GM23248 (cell line): Measurements from ENCODE around the gene NGEF.
"Not testable (repeated sequence)": the region's sequence is repeated elsewhere in the genome, so short reads cannot be mapped to it uniquely, and the experiment has no call there.

Experiments used
- EZH2 ChIP-seq: fragments of 200-600 bp; sonication (generic); IDR thresholded peaks from 2 replicates; pipeline ENCODE4 v1.6.1; 2018; ENCODE audit warnings: antibody characterized with exemption, mild to moderate bottlenecking; ENCODE audit not compliant: insufficient read depth, poor library complexity, severe bottlenecking
- EZH2phosphoT487 ChIP-seq: fragments of 200-600 bp; sonication (generic); IDR thresholded peaks from 2 replicates; pipeline ENCODE4 v1.6.1; 2018; ENCODE audit warnings: antibody characterized with exemption, moderate library complexity, mild to moderate bottlenecking, low read depth; ENCODE audit not compliant: insufficient read depth

DNA sequence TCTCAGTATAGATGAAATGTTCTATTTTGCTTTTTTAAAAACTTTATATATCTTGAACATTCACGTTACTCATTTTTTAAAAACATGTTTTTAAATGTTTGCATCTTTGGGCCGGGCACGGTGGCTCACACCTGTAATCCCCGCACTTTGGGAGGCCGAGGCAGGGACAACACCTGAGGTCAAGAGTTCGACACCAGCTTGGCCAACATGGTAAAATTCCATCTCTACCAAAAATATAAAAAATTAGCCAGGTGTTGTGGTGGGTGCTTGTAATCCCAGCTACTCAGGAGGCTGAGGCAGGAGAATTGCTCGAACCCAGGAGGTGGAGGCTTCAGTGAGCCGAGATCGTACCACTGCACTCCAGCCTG, 105.4 kb downstream of the NGEF start:
- not testable (repeated sequence) for TF ChIP-seq EZH2, EZH2phosphoT487
